ENCODE data around the gene DPP7. TPM values are rescaled to one million over a fixed set of nuclear protein-coding genes. Genes with fewer than 3 reads are reported as not detected.

DPP7 gene
- polyA plus RNA-seq, 1 of the 3 experiments (the other 2 are of a cell fraction), result 127 TPM

DNA sequence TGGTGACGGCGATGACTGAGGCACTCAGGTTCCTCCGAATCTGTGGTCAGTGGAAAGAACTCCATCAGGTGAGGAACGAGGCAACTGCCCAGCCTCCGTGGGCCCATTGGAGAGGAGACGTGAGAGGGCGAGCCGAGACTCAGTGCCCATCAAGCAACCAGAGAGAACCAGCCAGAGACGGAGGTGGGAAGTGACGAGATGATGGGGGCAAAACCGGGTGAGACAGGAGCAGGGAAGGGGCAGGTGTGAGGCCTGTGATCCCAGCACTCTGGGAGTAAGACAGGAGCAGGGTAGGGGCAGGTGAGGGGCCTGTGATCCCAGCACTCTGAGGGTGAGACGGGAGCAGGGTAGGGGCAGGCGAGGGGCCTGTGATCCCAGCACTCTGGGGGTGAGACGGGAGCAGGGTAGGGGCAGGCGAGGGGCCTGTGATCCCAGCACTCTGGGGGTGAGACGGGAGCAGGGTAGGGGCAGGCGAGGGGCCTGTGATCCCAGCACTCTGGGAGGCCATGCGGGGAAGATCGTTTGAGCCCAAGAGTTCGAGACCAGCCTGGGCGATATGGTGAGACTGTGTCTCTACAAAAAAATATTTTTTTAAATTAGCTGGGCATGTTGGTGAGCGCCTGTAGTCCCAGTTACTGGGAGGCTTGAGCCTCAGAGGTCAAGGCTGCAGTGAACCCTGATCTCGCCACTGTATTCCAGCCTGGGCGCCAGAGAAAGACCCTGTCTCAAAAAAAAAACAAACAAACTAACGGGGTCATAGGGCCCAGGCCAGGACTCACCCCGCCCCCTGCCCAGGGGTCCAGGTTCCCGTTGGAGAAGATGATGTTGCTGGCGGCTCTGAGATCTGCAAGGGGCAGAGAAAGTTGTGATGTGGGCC, 3.4 kb downstream of the DPP7 start:
- no peak overlapping the region for H3K27ac ChIP-seq (ENCODE audit: low read depth in 2 of 2, low read length in 1 of 2)
- no peak overlapping the region for H3K9ac ChIP-seq
- H3K27me3 ChIP-seq (ENCODE audit: insufficient read depth), result no peaks in the 10 kb centered on the region
- H3K4me1 ChIP-seq (ENCODE audit: control insufficient read depth in 1 of 2, insufficient read depth in 2 of 2, low read depth in 1 of 2, low read length in 1 of 2), result peaks cover 0 to 10% of the 10 kb centered on the region in 2 experiments; a peak in 1 of 4 replicates
- POLR2A ChIA-PET, result no interaction called here
- CTCF ChIA-PET, result no interaction called here
- WGBS (ENCODE audit: low lambda C conversion rate), result 96% methylated on average over 28 of the region's 28 CpGs
- H3F3A ChIP-seq (replicated peaks; ENCODE audit: insufficient read depth), result no peaks in the 10 kb centered on the region
- DNase-seq, result no peak
- peaks cover 0 to 59% of the 10 kb centered on the region in 2 experiments for H3K36me3 ChIP-seq (replicated peaks in 1 of 2; ENCODE audit: control insufficient read depth in 1 of 2, insufficient read depth in 2 of 2, low read length in 1 of 2)
- no peaks in the 10 kb centered on the region for H3K79me2 ChIP-seq (ENCODE audit: insufficient read depth)
- TF ChIP-seq POLR2AphosphoS5 (IDR thresholded peaks at IDR 0.05; ENCODE audit: low read depth, low read length), result no peak
- TF ChIP-seq NFIC (IDR thresholded peaks at IDR 0.05; ENCODE audit: borderline replicate concordance), result no peak
- no peak for TF ChIP-seq FOXJ3 (CRISPR knock-in tag; IDR thresholded peaks at IDR 0.05)
- no peak for TF ChIP-seq TEAD4 (IDR thresholded peaks at IDR 0.05; ENCODE audit: borderline replicate concordance, insufficient read depth)
- TF ChIP-seq ELF1 (IDR thresholded peaks at IDR 0.05), result no peak
- TF ChIP-seq, protein P1, sequence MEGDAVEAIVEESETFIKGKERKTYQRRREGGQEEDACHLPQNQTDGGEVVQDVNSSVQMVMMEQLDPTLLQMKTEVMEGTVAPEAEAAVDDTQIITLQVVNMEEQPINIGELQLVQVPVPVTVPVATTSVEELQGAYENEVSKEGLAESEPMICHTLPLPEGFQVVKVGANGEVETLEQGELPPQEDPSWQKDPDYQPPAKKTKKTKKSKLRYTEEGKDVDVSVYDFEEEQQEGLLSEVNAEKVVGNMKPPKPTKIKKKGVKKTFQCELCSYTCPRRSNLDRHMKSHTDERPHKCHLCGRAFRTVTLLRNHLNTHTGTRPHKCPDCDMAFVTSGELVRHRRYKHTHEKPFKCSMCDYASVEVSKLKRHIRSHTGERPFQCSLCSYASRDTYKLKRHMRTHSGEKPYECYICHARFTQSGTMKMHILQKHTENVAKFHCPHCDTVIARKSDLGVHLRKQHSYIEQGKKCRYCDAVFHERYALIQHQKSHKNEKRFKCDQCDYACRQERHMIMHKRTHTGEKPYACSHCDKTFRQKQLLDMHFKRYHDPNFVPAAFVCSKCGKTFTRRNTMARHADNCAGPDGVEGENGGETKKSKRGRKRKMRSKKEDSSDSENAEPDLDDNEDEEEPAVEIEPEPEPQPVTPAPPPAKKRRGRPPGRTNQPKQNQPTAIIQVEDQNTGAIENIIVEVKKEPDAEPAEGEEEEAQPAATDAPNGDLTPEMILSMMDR (IDR thresholded peaks at IDR 0.05), result no peak
- TF ChIP-seq MXI1 (IDR thresholded peaks at IDR 0.05; ENCODE audit: low read depth, low read length), result no peak
- TF ChIP-seq, protein P2, sequence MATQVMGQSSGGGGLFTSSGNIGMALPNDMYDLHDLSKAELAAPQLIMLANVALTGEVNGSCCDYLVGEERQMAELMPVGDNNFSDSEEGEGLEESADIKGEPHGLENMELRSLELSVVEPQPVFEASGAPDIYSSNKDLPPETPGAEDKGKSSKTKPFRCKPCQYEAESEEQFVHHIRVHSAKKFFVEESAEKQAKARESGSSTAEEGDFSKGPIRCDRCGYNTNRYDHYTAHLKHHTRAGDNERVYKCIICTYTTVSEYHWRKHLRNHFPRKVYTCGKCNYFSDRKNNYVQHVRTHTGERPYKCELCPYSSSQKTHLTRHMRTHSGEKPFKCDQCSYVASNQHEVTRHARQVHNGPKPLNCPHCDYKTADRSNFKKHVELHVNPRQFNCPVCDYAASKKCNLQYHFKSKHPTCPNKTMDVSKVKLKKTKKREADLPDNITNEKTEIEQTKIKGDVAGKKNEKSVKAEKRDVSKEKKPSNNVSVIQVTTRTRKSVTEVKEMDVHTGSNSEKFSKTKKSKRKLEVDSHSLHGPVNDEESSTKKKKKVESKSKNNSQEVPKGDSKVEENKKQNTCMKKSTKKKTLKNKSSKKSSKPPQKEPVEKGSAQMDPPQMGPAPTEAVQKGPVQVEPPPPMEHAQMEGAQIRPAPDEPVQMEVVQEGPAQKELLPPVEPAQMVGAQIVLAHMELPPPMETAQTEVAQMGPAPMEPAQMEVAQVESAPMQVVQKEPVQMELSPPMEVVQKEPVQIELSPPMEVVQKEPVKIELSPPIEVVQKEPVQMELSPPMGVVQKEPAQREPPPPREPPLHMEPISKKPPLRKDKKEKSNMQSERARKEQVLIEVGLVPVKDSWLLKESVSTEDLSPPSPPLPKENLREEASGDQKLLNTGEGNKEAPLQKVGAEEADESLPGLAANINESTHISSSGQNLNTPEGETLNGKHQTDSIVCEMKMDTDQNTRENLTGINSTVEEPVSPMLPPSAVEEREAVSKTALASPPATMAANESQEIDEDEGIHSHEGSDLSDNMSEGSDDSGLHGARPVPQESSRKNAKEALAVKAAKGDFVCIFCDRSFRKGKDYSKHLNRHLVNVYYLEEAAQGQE (IDR thresholded peaks at IDR 0.05; ENCODE audit: low read depth, low read length), result no peak
- no peak for TF ChIP-seq RXRA (IDR thresholded peaks at IDR 0.05; ENCODE audit: borderline replicate concordance, low read depth)
- no peak for TF ChIP-seq RCOR1 (IDR thresholded peaks at IDR 0.05; ENCODE audit: low read length)
- no peak overlapping the region for H3K4me2 ChIP-seq
- H3K4me3 ChIP-seq (ENCODE audit: low read depth in 2 of 2, low read length in 1 of 2), result no peak overlapping the region
- H3K9me2 ChIP-seq, result no peaks in the 10 kb centered on the region
- no peaks in the 10 kb centered on the region for H4K20me1 ChIP-seq (ENCODE audit: insufficient read depth)
- H3K9me3 ChIP-seq, result no peaks in the 10 kb centered on the region
- H2AFZ ChIP-seq (ENCODE audit: low read depth), result no peak overlapping the region

All from SK-N-SH (cell line).